PC-9 (cell line): ENCODE data around the gene EMP1. TPM values are rescaled to one million over a fixed set of nuclear protein-coding genes. Genes with fewer than 3 reads are reported as not detected.

Source experiments
- BruUV-seq: library from RNA; stranded (reverse); fragments of 400-500 nt; replicated peaks from 2 replicates; lab custom pipeline; 2021; lab: Mats Ljungman, UMichigan
- CTCF ChIA-PET: fragments of 300-600 bp; sonication (Branson Sonifier 250); formaldehyde crosslinking; loops from one replicate; lab custom pipeline; 2022; ENCODE audit warnings: antibody characterized with exemption; lab: Charles Lee
- POLR2A ChIA-PET: fragments of 300-600 bp; sonication (Branson Sonifier 250); formaldehyde crosslinking; loops from one replicate; lab custom pipeline; 2022; ENCODE audit warnings: antibody characterized with exemption; ENCODE audit not compliant: unreplicated experiment; lab: Charles Lee
- DNase-seq, 2 experiments: peaks; one replicate each; pipeline versions ENCODE4 v3.0.0 to v3.0.0-alpha.2; 2015 to 2022; ENCODE audit warnings: mixed read lengths in 1 of 2
- H2AFZ ChIP-seq: fragments of 200-600 bp; sonication (generic); 2 replicates; pipeline ENCODE4 v1.8.1; 2017; ENCODE audit warnings: antibody characterized with exemption
- H3F3A ChIP-seq: fragments of 200-600 bp; sonication (generic); 2 replicates; pipeline ENCODE4 v1.8.1; 2017; ENCODE audit warnings: antibody characterized with exemption, mild to moderate bottlenecking, low read depth; ENCODE audit not compliant: insufficient read depth
- H3K27ac ChIP-seq: fragments of 200-600 bp; sonication (generic); 2 replicates; pipeline ENCODE4 v1.6.1; 2016; ENCODE audit warnings: mixed run types
- H3K27me3 ChIP-seq: fragments of 200-600 bp; sonication (generic); 2 replicates; pipeline ENCODE4 v1.6.1; 2016; ENCODE audit warnings: low read depth, mixed run types; ENCODE audit not compliant: insufficient read depth
- H3K36me3 ChIP-seq: fragments of 200-600 bp; sonication (generic); 2 replicates; pipeline ENCODE4 v1.6.1; 2016; ENCODE audit warnings: low read depth, mixed run types
- H3K4me1 ChIP-seq: fragments of 200-600 bp; sonication (generic); replicated peaks from 2 replicates; pipeline ENCODE4 v1.6.1; 2016; ENCODE audit warnings: mixed run types; ENCODE audit not compliant: insufficient read depth
- H3K4me2 ChIP-seq: fragments of 200-600 bp; sonication (generic); 2 replicates; pipeline ENCODE4 v1.6.1; 2017; ENCODE audit warnings: mixed run types
- H3K4me3 ChIP-seq: fragments of 200-600 bp; sonication (generic); 2 replicates; pipeline ENCODE4 v1.6.1; 2016; ENCODE audit warnings: mixed run types
- H3K79me2 ChIP-seq: fragments of 200-600 bp; sonication (generic); 2 replicates; pipeline ENCODE4 v1.6.1; 2017; ENCODE audit warnings: low read depth, mixed run types
- H3K9me2 ChIP-seq: fragments of 200-600 bp; sonication (generic); 2 replicates; pipeline ENCODE4 v1.8.1; 2017; ENCODE audit warnings: mild to moderate bottlenecking; ENCODE audit not compliant: insufficient read depth
- H3K9me3 ChIP-seq: fragments of 200-600 bp; sonication (generic); 2 replicates; pipeline ENCODE4 v1.8.1; 2016; ENCODE audit warnings: low read depth; ENCODE audit not compliant: insufficient read depth
- H4K20me1 ChIP-seq: fragments of 200-600 bp; sonication (generic); 2 replicates; pipeline ENCODE4 v1.8.1; 2017; ENCODE audit not compliant: insufficient read depth
- CTCF ChIP-seq: fragments of 200-600 bp; sonication (generic); conservative IDR thresholded peaks from 2 replicates; pipeline ENCODE4 v1.6.1; 2017; ENCODE audit warnings: mixed run types, antibody characterized with exemption, mild to moderate bottlenecking, moderate library complexity
- EZH2 ChIP-seq: fragments of 200-600 bp; sonication (generic); IDR thresholded peaks from 2 replicates; pipeline ENCODE4 v1.8.0; 2017; ENCODE audit warnings: antibody characterized with exemption, low read depth
- intact Hi-C: fragments of 100-400 bp; cut with micrococcal nuclease; formaldehyde crosslinking; loops from one replicate; pipeline ENCODE4 v1.10.0; 2022; ENCODE audit not compliant: unreplicated experiment
- total RNA-seq: library from RNA; stranded (reverse); gene quantifications from 2 replicates; pipeline ENCODE4 v1.2.3, GENCODE V29; 2021

Gene EMP1
- total RNA-seq, 1 experiment from 2014 or later = 909 TPM

GRCh38 chr12:13233830-13234641, 37.5 kb downstream of the EMP1 start:
- intact Hi-C loops = loop anchor here (1.0 to 2.0 kb wide), 4 partner anchors 31 to 318 kb away; no protein-coding TSS in a partner anchor
- POLR2A ChIA-PET = interaction anchor here (0.6 kb wide), 3 partner anchors 22 to 400 kb away, joined by 3 to 4 read pairs (median 3); no protein-coding TSS in a partner anchor
- no peak overlapping the region for H3K27ac ChIP-seq

DNA sequence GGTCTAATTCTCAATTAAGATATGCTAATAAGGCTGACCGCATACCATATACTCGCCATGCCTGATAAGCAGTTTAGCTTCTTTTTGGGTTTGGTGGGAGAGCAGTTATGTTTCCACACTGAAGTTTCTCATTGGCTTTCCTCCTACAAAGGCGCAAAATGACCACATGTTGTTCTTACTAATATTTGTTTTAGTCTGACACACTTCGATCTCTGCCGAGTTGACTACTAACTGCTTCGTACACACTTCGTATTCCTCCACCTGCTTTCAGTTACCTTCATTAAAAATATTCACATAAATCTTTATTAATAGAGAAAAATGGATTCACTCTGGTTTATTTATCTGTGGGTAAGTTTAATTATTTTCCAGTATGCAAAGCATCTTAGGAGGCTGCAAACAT, 41.7 kb downstream of the EMP1 start:
- TF ChIP-seq CTCF (no peak), EZH2 (no peak)
- no TSS peak for BruUV-seq
- Histone ChIP-seq H3K9me2 (no peaks in the 10 kb centered on the region), H3K4me2 (no peak overlapping the region), H3F3A (0 out of 2 replicates have a peak, but pooled peaks cover 3% of the 10 kb centered on the region), H3K9me3 (peaks cover 4% of the 10 kb centered on the region; the same call in 1 of the 2 replicates), H3K27me3 (no peaks in the 10 kb centered on the region), H3K79me2 (no peaks in the 10 kb centered on the region), H3K36me3 (no peaks in the 10 kb centered on the region), H3K4me3 (no peak overlapping the region), H3K4me1 (peaks cover 18% of the 10 kb centered on the region), H2AFZ (no peak overlapping the region), H4K20me1 (no peaks in the 10 kb centered on the region), H3K27ac (no peak overlapping the region)
- CTCF ChIA-PET = no interaction called here
- intact Hi-C loops = no loop called here
- no peak for DNase-seq
- POLR2A ChIA-PET = no interaction called here

More at GRCh38 chr12:13233830-13234641, 37.5 kb downstream of the EMP1 start:
- H3K4me2 ChIP-seq = no peak overlapping the region
- peak in 1 of 2 experiments; percentile 62 for DNase-seq
- no peak overlapping the region for H2AFZ ChIP-seq
- no peaks in the 10 kb centered on the region for H3K9me2 ChIP-seq
- no peaks in the 10 kb centered on the region for H3K27me3 ChIP-seq
- H3K4me3 ChIP-seq = no peak overlapping the region
- peak; percentile 96 for TF ChIP-seq CTCF
- no peak for TF ChIP-seq EZH2
- no peaks in the 10 kb centered on the region for H4K20me1 ChIP-seq
- CTCF ChIA-PET = interaction anchor here (0.6 to 0.8 kb wide), 3 partner anchors 15 to 22 kb away, joined by 3 to 12 read pairs (median 4); no protein-coding TSS in a partner anchor
- H3K4me1 ChIP-seq = peaks cover 8% of the 10 kb centered on the region; the same call in 1 of the 2 replicates
- peaks cover 11% of the 10 kb centered on the region; the same call in 1 of the 2 replicates for H3K9me3 ChIP-seq
- BruUV-seq = no TSS peak
- H3K36me3 ChIP-seq = no peaks in the 10 kb centered on the region
- no peaks in the 10 kb centered on the region for H3K79me2 ChIP-seq
- H3F3A ChIP-seq = no peaks in the 10 kb centered on the region

GRCh38 chr12:13241833-13242488, 45.4 kb downstream of the EMP1 start:
- peaks cover 10% of the 10 kb centered on the region; the same call in 1 of the 2 replicates for H3K4me1 ChIP-seq
- DNase-seq = no peak
- no peak overlapping the region for H2AFZ ChIP-seq
- no peaks in the 10 kb centered on the region for H4K20me1 ChIP-seq
- TF ChIP-seq CTCF (no peak), EZH2 (no peak)
- no TSS peak for BruUV-seq
- intact Hi-C loops = no loop called here
- H3K36me3 ChIP-seq = no peaks in the 10 kb centered on the region
- no peak overlapping the region for H3K4me3 ChIP-seq
- ChIA-PET CTCF (no interaction called here), POLR2A (no interaction called here)
- 0 out of 2 replicates have a peak overlapping the region, but pooled peaks have one; percentile 40 for H3K27ac ChIP-seq
- peak overlapping the region; percentile 30; the same call in 1 of the 2 replicates for H3K4me2 ChIP-seq
- H3K9me3 ChIP-seq = peaks cover 4% of the 10 kb centered on the region; the same call in 1 of the 2 replicates
- 0 out of 2 replicates have a peak, but pooled peaks cover 3% of the 10 kb centered on the region for H3F3A ChIP-seq
- no peaks in the 10 kb centered on the region for H3K27me3 ChIP-seq
- no peaks in the 10 kb centered on the region for H3K79me2 ChIP-seq
- H3K9me2 ChIP-seq = no peaks in the 10 kb centered on the region
